Peyer's patch (tissue), 4 donors: ENCODE data around the gene ITPRIPL1.

Experiments
- CTCF ChIP-seq, 6 experiments: fragments of 450-650 bp in 4 of 6; fragments of 200-600 bp in 2 of 6; sonication (generic) in 1 of 6; IDR thresholded peaks; one replicate each; pipeline ENCODE4 v1.5.1; 2017 to 2019; ENCODE audit warnings: antibody characterized with exemption in 6 of 6, mild to moderate bottlenecking in 3 of 6, moderate library complexity in 1 of 6
- POLR2A ChIP-seq, 2 donors: fragments of 450-650 bp; IDR thresholded peaks; one replicate each; pipeline ENCODE4 v1.5.1; 2017; ENCODE audit warnings: antibody characterized with exemption in 2 of 2, mild to moderate bottlenecking in 2 of 2, moderate library complexity in 2 of 2

DNA sequence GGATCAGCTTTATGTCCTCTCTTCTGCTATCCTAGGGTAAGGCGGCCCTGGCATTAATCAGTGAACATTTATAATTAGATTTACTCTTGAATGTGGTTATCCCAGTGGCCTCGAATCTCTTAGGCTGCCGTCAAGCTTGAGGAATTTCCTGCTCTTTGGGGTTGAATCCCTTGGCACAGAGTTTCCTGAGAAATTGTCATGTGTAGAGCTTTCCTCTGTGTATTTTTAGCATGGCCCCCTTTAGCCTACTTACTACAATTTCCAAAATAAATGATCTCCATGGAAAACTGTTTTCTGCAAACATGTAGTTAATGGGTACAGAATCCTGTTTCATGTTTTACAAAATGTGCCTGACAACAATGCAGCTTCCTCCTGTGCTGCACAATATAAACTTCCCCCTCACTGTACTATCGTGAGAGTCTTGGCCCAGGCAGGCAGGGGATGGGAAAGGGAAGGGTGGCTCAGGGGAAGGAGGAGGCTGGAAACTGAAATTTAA lies 28.5 kb downstream of the ITPRIPL1 start:
- TF ChIP-seq CTCF (IDR thresholded peaks at IDR 0.05) (no peak), POLR2A (IDR thresholded peaks at IDR 0.05) (no peak)
